Keratinocyte (primary cell): ENCODE measurements around the gene UPK3A. TPM values are rescaled to one million over a fixed set of nuclear protein-coding genes. Genes with fewer than 3 reads are reported as not detected.

Source experiments
- DNase-seq: peaks from one replicate; pipeline ENCODE4 v3.0.0-alpha.2; 2011; ENCODE audit warnings: low read depth, missing footprints, low spot score
- FAIRE-seq: peaks from 2 replicates; lab custom pipeline; 2011; peaks lifted over from hg19 to GRCh38; lab: Jason Lieb, UNC
- H2AFZ ChIP-seq: 2 replicates; pipeline ENCODE4 v1.6.0; 2012; ENCODE audit warnings: low read length, control low read depth, inconsistent platforms; ENCODE audit not compliant: control insufficient read depth
- H3K27ac ChIP-seq: 2 replicates; pipeline ENCODE4 v1.5.1; 2011; ENCODE audit warnings: low read length; ENCODE audit not compliant: control insufficient read depth, insufficient read depth
- H3K27me3 ChIP-seq: 3 replicates; pipeline ENCODE4 v1.6.0; 2011; ENCODE audit warnings: low read length; ENCODE audit not compliant: control insufficient read depth, insufficient read depth; ENCODE audit errors: extremely low read depth
- H3K36me3 ChIP-seq, 2 experiments: 2 replicates in 1 of 2; 3 replicates in 1 of 2; pipeline ENCODE4 v1.5.1; 2011; ENCODE audit warnings: low read length in 2 of 2, mild to moderate bottlenecking in 1 of 2; ENCODE audit not compliant: control insufficient read depth in 2 of 2, insufficient read depth in 2 of 2; ENCODE audit errors: extremely low read depth in 1 of 2
- H3K4me1 ChIP-seq: 3 replicates; pipeline ENCODE4 v1.5.1; 2011; ENCODE audit warnings: low read length; ENCODE audit not compliant: control insufficient read depth, insufficient read depth; ENCODE audit errors: extremely low read depth
- H3K4me2 ChIP-seq: 3 replicates; pipeline ENCODE4 v1.6.0; 2011; ENCODE audit warnings: low read depth, low read length; ENCODE audit not compliant: control insufficient read depth, insufficient read depth; ENCODE audit errors: extremely low read depth
- H3K4me3 ChIP-seq, 3 experiments: fragments of 200-600 bp in 1 of 3; sonication (generic) in 1 of 3; 2 replicates in 2 of 3; 3 replicates in 1 of 3; pipeline ENCODE4 v1.5.1; 2011 to 2016; ENCODE audit warnings: low read length in 3 of 3, mild to moderate bottlenecking in 3 of 3, control low read depth in 2 of 3, inconsistent platforms in 1 of 3, low read depth in 1 of 3, mixed read lengths in 1 of 3, mixed run types in 1 of 3, moderate library complexity in 1 of 3; ENCODE audit not compliant: control insufficient read depth in 2 of 3, insufficient read depth in 2 of 3; ENCODE audit errors: extremely low read depth in 1 of 3
- H3K79me2 ChIP-seq: 2 replicates; pipeline ENCODE4 v1.6.0; 2012; ENCODE audit warnings: low read length; ENCODE audit not compliant: control insufficient read depth, insufficient read depth
- H3K9ac ChIP-seq: 3 replicates; pipeline ENCODE4 v1.6.0; 2011; ENCODE audit warnings: low read length; ENCODE audit not compliant: control insufficient read depth, insufficient read depth; ENCODE audit errors: extremely low read depth
- H3K9me1 ChIP-seq: 3 replicates; pipeline ENCODE4 v1.6.0; 2011; ENCODE audit warnings: low read length; ENCODE audit not compliant: control insufficient read depth, insufficient read depth; ENCODE audit errors: extremely low read depth
- H3K9me3 ChIP-seq: 2 replicates; pipeline ENCODE4 v1.5.1; 2012; ENCODE audit warnings: low read depth, low read length; ENCODE audit not compliant: control insufficient read depth
- H4K20me1 ChIP-seq: 3 replicates; pipeline ENCODE4 v1.6.0; 2011; ENCODE audit warnings: low read length; ENCODE audit not compliant: control insufficient read depth, insufficient read depth; ENCODE audit errors: extremely low read depth
- EZH2 ChIP-seq: IDR thresholded peaks from one replicate; pipeline ENCODE4 v1.6.1; 2012; ENCODE audit warnings: inconsistent platforms, mild to moderate bottlenecking, low read length, moderate library complexity
- dilution Hi-C: fragments of 300-500 bp; cut with MboI; formaldehyde crosslinking; loops from one replicate; pipeline ENCODE4 v1.7.0; 2020; ENCODE audit warnings: low sequenced_read_pairs; ENCODE audit not compliant: extremely low pct_ligation_motif_present
- polyA plus RNA-seq, 5 experiments: library from polyadenylated mRNA; depleted of rRNA in 3 of 5; stranded (reverse) in 3 of 5; stranded (forward) in 1 of 5; unstranded in 1 of 5; fragments of >200 nt; gene quantifications; 1 replicate in 1 of 5; 2 replicates in 3 of 5; 3 replicates in 1 of 5; pipeline versions ENCODE4 v1.2.1 to v1.2.3, GENCODE V29; 2011 to 2012; ENCODE audit warnings: missing spikeins in 2 of 5, low read depth in 1 of 5, low replicate concordance in 1 of 5
- TF ChIP-seq, protein P1 (sequence below), 3 experiments: IDR thresholded peaks in 1 of 3; conservative IDR thresholded peaks in 1 of 3; optimal IDR thresholded peaks in 1 of 3; 2 replicates in 2 of 3; 3 replicates in 1 of 3; pipeline versions ENCODE3 to v1.5.1; 2011; ENCODE audit warnings: low read length in 3 of 3, mild to moderate bottlenecking in 3 of 3, moderate library complexity in 2 of 3, control low read depth in 1 of 3, inconsistent platforms in 1 of 3; ENCODE audit not compliant: insufficient read depth in 2 of 3; ENCODE audit errors: extremely low read depth in 1 of 3

The UPK3A gene
- polyA plus RNA-seq, 1 donor (not counting 4 experiments of a cell fraction or from before 2014, with no cell fraction given), result not detected

DNA sequence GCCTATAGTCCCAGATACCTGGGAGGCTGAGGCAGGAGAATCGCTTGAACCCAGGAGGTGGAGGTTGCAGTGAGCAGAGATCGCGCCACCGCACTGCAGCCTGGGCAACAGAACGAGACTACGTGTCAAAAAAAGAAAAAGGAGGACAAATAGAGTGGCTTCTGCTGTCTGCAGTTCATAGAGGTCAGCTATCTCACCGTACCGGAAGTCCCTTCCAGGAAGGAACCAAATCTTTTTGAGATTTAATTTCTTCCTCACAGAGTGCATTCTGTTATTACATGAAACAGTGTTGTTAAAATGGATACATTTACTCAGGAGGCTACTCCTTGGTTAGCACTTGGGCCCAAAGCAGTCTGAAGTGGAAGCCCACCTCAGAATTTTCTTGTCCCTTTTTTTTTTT lies 58.4 kb downstream of the UPK3A start:
- no peak overlapping the region for H3K9ac ChIP-seq
- dilution Hi-C loops, result no loop called here
- FAIRE-seq (no peak), DNase-seq (no peak)
- H3K4me1 ChIP-seq, result no peaks in the 10 kb centered on the region
- TF ChIP-seq, protein P1, sequence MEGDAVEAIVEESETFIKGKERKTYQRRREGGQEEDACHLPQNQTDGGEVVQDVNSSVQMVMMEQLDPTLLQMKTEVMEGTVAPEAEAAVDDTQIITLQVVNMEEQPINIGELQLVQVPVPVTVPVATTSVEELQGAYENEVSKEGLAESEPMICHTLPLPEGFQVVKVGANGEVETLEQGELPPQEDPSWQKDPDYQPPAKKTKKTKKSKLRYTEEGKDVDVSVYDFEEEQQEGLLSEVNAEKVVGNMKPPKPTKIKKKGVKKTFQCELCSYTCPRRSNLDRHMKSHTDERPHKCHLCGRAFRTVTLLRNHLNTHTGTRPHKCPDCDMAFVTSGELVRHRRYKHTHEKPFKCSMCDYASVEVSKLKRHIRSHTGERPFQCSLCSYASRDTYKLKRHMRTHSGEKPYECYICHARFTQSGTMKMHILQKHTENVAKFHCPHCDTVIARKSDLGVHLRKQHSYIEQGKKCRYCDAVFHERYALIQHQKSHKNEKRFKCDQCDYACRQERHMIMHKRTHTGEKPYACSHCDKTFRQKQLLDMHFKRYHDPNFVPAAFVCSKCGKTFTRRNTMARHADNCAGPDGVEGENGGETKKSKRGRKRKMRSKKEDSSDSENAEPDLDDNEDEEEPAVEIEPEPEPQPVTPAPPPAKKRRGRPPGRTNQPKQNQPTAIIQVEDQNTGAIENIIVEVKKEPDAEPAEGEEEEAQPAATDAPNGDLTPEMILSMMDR (optimal IDR thresholded peaks at IDR 0.05 in 1 of 3, IDR thresholded peaks at IDR 0.05 in 1 of 3, conservative IDR thresholded peaks at IDR 0.05 in 1 of 3; ENCODE audit: extremely low read depth in 1 of 3, insufficient read depth in 2 of 3, low read length in 3 of 3), result no peak
- no peak for TF ChIP-seq EZH2
- H3K9me3 ChIP-seq, result no peaks in the 10 kb centered on the region
- peaks cover 5 to 8% of the 10 kb centered on the region in 2 experiments for H3K36me3 ChIP-seq
- H3K27me3 ChIP-seq, result no peaks in the 10 kb centered on the region
- no peaks in the 10 kb centered on the region for H3K9me1 ChIP-seq
- H2AFZ ChIP-seq, result no peak overlapping the region
- H3K79me2 ChIP-seq, result no peaks in the 10 kb centered on the region
- no peaks in the 10 kb centered on the region for H4K20me1 ChIP-seq
- no peak overlapping the region for H3K27ac ChIP-seq
- no peak overlapping the region for H3K4me2 ChIP-seq
- no peak overlapping the region for H3K4me3 ChIP-seq

DNA sequence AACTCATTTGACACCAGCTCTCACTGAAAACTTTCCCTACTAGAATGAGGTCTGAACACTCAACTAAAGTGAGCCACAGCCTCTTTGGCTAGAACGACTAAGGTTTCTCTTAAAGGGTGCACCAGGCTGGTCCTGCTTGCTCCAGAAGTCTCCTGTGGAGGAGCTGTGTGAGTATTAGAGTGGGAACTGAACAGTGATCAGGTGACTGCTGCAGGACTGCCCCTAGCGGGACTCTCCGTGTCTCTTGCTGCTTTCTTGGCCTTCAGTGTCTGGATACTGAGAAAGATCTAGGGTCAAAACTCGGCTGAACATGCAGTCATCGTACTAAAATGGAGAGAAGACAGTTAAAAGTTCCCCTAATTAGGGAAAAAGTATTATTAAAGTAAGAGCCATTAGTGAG lies 59.6 kb downstream of the UPK3A start:
- Histone ChIP-seq H3K9me1 (no peaks in the 10 kb centered on the region), H2AFZ (no peak overlapping the region), H3K9me3 (no peaks in the 10 kb centered on the region), H3K27ac (no peak overlapping the region), H3K4me2 (no peak overlapping the region), H3K9ac (no peak overlapping the region), H3K36me3 (peaks cover 0 to 6% of the 10 kb centered on the region in 2 experiments), H3K27me3 (no peaks in the 10 kb centered on the region), H3K79me2 (no peaks in the 10 kb centered on the region), H3K4me3 (no peak overlapping the region), H4K20me1 (no peaks in the 10 kb centered on the region), H3K4me1 (no peaks in the 10 kb centered on the region)
- dilution Hi-C loops, result no loop called here
- DNase-seq, result no peak
- TF ChIP-seq, protein P1 (optimal IDR thresholded peaks at IDR 0.05 in 1 of 3, IDR thresholded peaks at IDR 0.05 in 1 of 3, conservative IDR thresholded peaks at IDR 0.05 in 1 of 3; ENCODE audit: extremely low read depth in 1 of 3, insufficient read depth in 2 of 3, low read length in 3 of 3), result no peak
- no peak for TF ChIP-seq EZH2
- no peak for FAIRE-seq

Other genes starting within 250 kb of the UPK3A start
- 21.0 to 36.2 TPM (median 28.1 TPM) in 3 replicates for gene NUP50, start 121.0 kb upstream of the UPK3A start, polyA plus RNA-seq
- 115 to 163 TPM (median 140 TPM) in 3 replicates for gene KIAA0930, start 44.1 kb upstream of the UPK3A start, polyA plus RNA-seq
- gene FAM118A, start 25.0 kb downstream of the UPK3A start, polyA plus RNA-seq, result 20.8 to 31.1 TPM (median 28.6 TPM) in 3 replicates
- gene SMC1B, start 128.7 kb downstream of the UPK3A start, polyA plus RNA-seq, result not detected in 3 replicates
- 0.05 to 0.26 TPM (median 0.12 TPM) in 3 replicates for gene RIBC2, start 128.7 kb downstream of the UPK3A start, polyA plus RNA-seq
- gene FBLN1, start 217.9 kb downstream of the UPK3A start, polyA plus RNA-seq, result 9.7 to 24.4 TPM (median 13.7 TPM) in 3 replicates